IMR-90 (cell line): ENCODE results near the gene INPP5F. TPM values are rescaled to one million over a fixed set of nuclear protein-coding genes. Genes with fewer than 3 reads are reported as not detected.
"Not testable (repeated sequence)": the region's sequence is repeated elsewhere in the genome, so short reads cannot be mapped to it uniquely, and the experiment has no call there.

ENCODE experiments used
- ATAC-seq: fragments of 200-7000 bp; cut with Tn5 transposase; 2 replicates; pipeline ENCODE4 v1.9.1; 2020; ENCODE audit warnings: low read depth, mild to moderate bottlenecking, moderate library complexity
- BruUV-seq: library from RNA; stranded (reverse); fragments of 400-500 nt; replicated peaks from 2 replicates; lab custom pipeline; 2021; lab: Mats Ljungman, UMichigan
- CTCF ChIA-PET: fragments of 300-600 bp; formaldehyde crosslinking; extraction: SDS; loops from one replicate; lab custom pipeline; 2021; ENCODE audit warnings: antibody characterized with exemption; lab: Yijun Ruan, JAX
- POLR2A ChIA-PET: fragments of 300-600 bp; sonication (Branson Sonifier 250); formaldehyde crosslinking; loops from one replicate; lab custom pipeline; 2022; ENCODE audit warnings: antibody characterized with exemption; ENCODE audit not compliant: unreplicated experiment; lab: Charles Lee
- DNase-seq: peaks from one replicate; pipeline ENCODE4 v3.0.0; 2013
- H2AFZ ChIP-seq: replicated peaks from 2 replicates; pipeline ENCODE3; 2013; ENCODE audit warnings: low read length, mild to moderate bottlenecking; ENCODE audit not compliant: poor library complexity
- H2AK5ac ChIP-seq: 2 replicates; pipeline ENCODE4 v1.6.1; 2013; ENCODE audit warnings: low read depth, low read length, inconsistent platforms
- H2AK9ac ChIP-seq: replicated peaks from 2 replicates; pipeline ENCODE3; 2013; ENCODE audit warnings: mild to moderate bottlenecking, low read depth, low read length, moderate library complexity; ENCODE audit not compliant: poor library complexity
- H2BK120ac ChIP-seq: 2 replicates; pipeline ENCODE4 v1.6.1; 2013; ENCODE audit warnings: low read depth, low read length, inconsistent platforms
- H2BK15ac ChIP-seq: 3 replicates; pipeline ENCODE4 v1.6.1; 2013; ENCODE audit warnings: low read depth, low read length, inconsistent platforms
- H2BK20ac ChIP-seq: 2 replicates; pipeline ENCODE4 v1.6.1; 2013; ENCODE audit warnings: low read depth, mild to moderate bottlenecking, inconsistent platforms, low read length, moderate library complexity
- H2BK5ac ChIP-seq: 2 replicates; pipeline ENCODE4 v1.6.1; 2013; ENCODE audit warnings: mild to moderate bottlenecking, low read depth, low read length, inconsistent platforms; ENCODE audit not compliant: poor library complexity, severe bottlenecking
- H3K14ac ChIP-seq: replicated peaks from 2 replicates; pipeline ENCODE4 v1.6.1; 2013; ENCODE audit warnings: low read depth, low read length, inconsistent platforms
- H3K18ac ChIP-seq: 2 replicates; pipeline ENCODE4 v1.6.1; 2013; ENCODE audit warnings: low read depth, low read length, control low read depth
- H3K23ac ChIP-seq: 2 replicates; pipeline ENCODE4 v1.6.1; 2013; ENCODE audit warnings: low read depth, low read length, inconsistent platforms
- H3K27ac ChIP-seq: 2 replicates; pipeline ENCODE4 v1.5.1; 2013; ENCODE audit warnings: mild to moderate bottlenecking, control low read depth, low read length; ENCODE audit not compliant: insufficient read depth
- H3K27me3 ChIP-seq: 2 replicates; pipeline ENCODE4 v1.6.1; 2013; ENCODE audit warnings: low read length; ENCODE audit not compliant: control insufficient read depth, insufficient read depth
- H3K36me3 ChIP-seq: 2 replicates; pipeline ENCODE4 v1.6.1; 2013; ENCODE audit warnings: low read length, mixed read lengths; ENCODE audit not compliant: control insufficient read depth, insufficient read depth
- H3K4ac ChIP-seq: 2 replicates; pipeline ENCODE4 v1.6.1; 2013; ENCODE audit warnings: low read depth, low read length, inconsistent platforms
- H3K4me1 ChIP-seq: 2 replicates; pipeline ENCODE4 v1.6.1; 2013; ENCODE audit warnings: low read length, mixed read lengths; ENCODE audit not compliant: control insufficient read depth, insufficient read depth
- H3K4me2 ChIP-seq: 2 replicates; pipeline ENCODE4 v1.6.1; 2013; ENCODE audit warnings: low read depth, mild to moderate bottlenecking, control low read depth, low read length, moderate library complexity
- H3K4me3 ChIP-seq: 2 replicates; pipeline ENCODE4 v1.5.1; 2013; ENCODE audit warnings: low read depth, mild to moderate bottlenecking, control low read depth, low read length, moderate library complexity; ENCODE audit not compliant: insufficient read depth
- H3K56ac ChIP-seq: 2 replicates; pipeline ENCODE4 v1.6.1; 2013; ENCODE audit warnings: low read length, inconsistent platforms; ENCODE audit not compliant: insufficient read depth; ENCODE audit errors: extremely low read depth
- H3K79me1 ChIP-seq, 2 experiments: 2 replicates each; pipeline ENCODE4 v1.6.1; 2013; ENCODE audit warnings: low read length in 2 of 2, inconsistent platforms in 1 of 2, low read depth in 1 of 2
- H3K9ac ChIP-seq: 2 replicates; pipeline ENCODE4 v1.6.1; 2013; ENCODE audit warnings: low read depth, low read length, control low read depth
- H3K9me1 ChIP-seq: 2 replicates; pipeline ENCODE4 v1.6.1; 2013; ENCODE audit warnings: low read length, inconsistent platforms; ENCODE audit not compliant: insufficient read depth
- H3K9me3 ChIP-seq: 2 replicates; pipeline ENCODE4 v1.6.1; 2013; ENCODE audit warnings: low read length; ENCODE audit not compliant: control insufficient read depth, insufficient read depth
- H4K20me1 ChIP-seq: 2 replicates; pipeline ENCODE4 v1.6.1; 2013; ENCODE audit warnings: low read length, inconsistent platforms; ENCODE audit not compliant: insufficient read depth
- H4K5ac ChIP-seq: 2 replicates; pipeline ENCODE4 v1.6.1; 2013; ENCODE audit warnings: mild to moderate bottlenecking, low read depth, low read length, control low read depth
- H4K8ac ChIP-seq, 2 experiments: 2 replicates each; pipeline ENCODE4 v1.6.1; 2013; ENCODE audit warnings: low read depth in 2 of 2, low read length in 2 of 2, control low read depth in 1 of 2, inconsistent platforms in 1 of 2
- H4K91ac ChIP-seq: 2 replicates; pipeline ENCODE4 v1.6.1; 2013; ENCODE audit warnings: low read depth, low read length, inconsistent platforms; ENCODE audit not compliant: insufficient read depth
- BHLHE40 ChIP-seq: fragments of 150-350 bp; IDR thresholded peaks from 2 replicates; pipeline ENCODE4 v1.6.1; 2016; ENCODE audit warnings: mild to moderate bottlenecking, low read depth, low read length
- CEBPB ChIP-seq: IDR thresholded peaks from 2 replicates; pipeline ENCODE4 v1.6.1; 2012; ENCODE audit warnings: low read depth, low read length, improper control_type of control experiment
- MAZ ChIP-seq: IDR thresholded peaks from 2 replicates; pipeline ENCODE4 v1.6.1; 2012; ENCODE audit warnings: low read depth, mild to moderate bottlenecking, low read length, improper control_type of control experiment, moderate library complexity, borderline replicate concordance
- RCOR1 ChIP-seq: IDR thresholded peaks from 2 replicates; pipeline ENCODE4 v1.6.1; 2012; ENCODE audit warnings: mild to moderate bottlenecking, low read length, improper control_type of control experiment; ENCODE audit not compliant: insufficient replicate concordance
- WGBS, 2 experiments: methylation state at CpG; one replicate each; pipeline versions ENCODE4 v1.1.5 to v1.1.7; 2013; ENCODE audit warnings: missing lambda C conversion rate in 2 of 2; ENCODE audit not compliant: insufficient read length in 1 of 2; ENCODE audit errors: extremely low coverage in 2 of 2; 5-methylcytosine and 5-hydroxymethylcytosine counted together
- dilution Hi-C: fragments of 300-500 bp; cut with HindIII; formaldehyde crosslinking; loops from one replicate; pipeline ENCODE4 v1.14.3; 2018; ENCODE audit warnings: low sequenced_read_pairs; ENCODE audit not compliant: unreplicated experiment
- in situ Hi-C: fragments of 300-500 bp; cut with MboI; formaldehyde crosslinking; loops from 3 replicates; pipeline ENCODE4 v1.14.3; 2019; ENCODE audit warnings: low sequenced_read_pairs, inconsistent platforms, mixed read lengths
- intact Hi-C: fragments of 100-400 bp; cut with micrococcal nuclease; formaldehyde crosslinking; loops from 2 replicates; pipeline ENCODE4 v1.10.0; 2022
- polyA plus RNA-seq, 3 experiments: library from polyadenylated mRNA; depleted of rRNA; stranded (reverse); fragments of >200 nt; gene quantifications; 2 replicates each; pipeline ENCODE4 v1.2.3, GENCODE V29; 2012; ENCODE audit warnings: low replicate concordance in 1 of 3
- total RNA-seq: library from RNA; depleted of rRNA; stranded (reverse); fragments of >200 nt; gene quantifications from 2 replicates; pipeline ENCODE4 v1.2.3, GENCODE V29; 2012

The INPP5F gene
- total and polyA plus RNA-seq, 2 of the 4 experiments (the other 2 are of a cell fraction), result 19.0 to 29.6 TPM

DNA sequence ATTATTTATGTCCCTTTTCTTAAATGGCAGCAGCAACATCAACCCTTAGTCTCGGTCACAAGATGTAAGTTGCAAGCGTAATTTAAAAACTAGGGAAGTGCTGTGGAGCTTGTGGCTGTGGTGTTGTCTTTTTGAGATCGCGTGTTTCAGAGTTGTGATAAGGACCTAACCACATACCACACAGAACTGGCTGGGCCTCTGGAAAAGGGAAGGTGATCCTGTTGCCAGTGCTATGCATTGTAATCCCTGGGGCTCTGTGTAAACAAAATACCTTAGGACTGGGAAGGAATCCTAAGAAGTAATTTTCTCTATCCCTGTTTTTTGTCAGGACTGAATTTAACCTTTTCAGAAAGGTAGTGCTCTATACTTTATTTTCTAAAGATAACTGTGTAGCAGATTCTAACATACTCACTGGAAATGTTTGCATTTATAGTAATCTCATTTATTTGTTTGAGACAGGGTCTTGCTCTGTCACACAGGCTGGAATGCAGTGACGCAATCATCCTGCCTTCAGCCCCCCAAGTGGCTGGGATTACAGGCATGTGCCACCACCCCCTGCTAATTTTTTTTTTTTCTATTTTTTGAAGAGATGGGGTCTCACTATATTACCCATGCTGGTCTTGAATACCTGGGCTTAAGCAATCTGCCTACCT, 60.4 kb downstream of the INPP5F start:
- Histone ChIP-seq H3K4me1 (peaks cover 4% of the 10 kb centered on the region; the same call in 1 of the 2 replicates), H2AFZ (no peak overlapping the region), H4K8ac (0 out of 4 replicates have a peak overlapping the region, but pooled peaks of 1 of the 2 experiments have one; percentile 11), H3K27ac (no peak overlapping the region), H3K9ac (no peak overlapping the region), H2BK120ac (peak overlapping the region; percentile 20; the same call in 1 of the 2 replicates), H3K23ac (no peak overlapping the region), H3K14ac (no peak overlapping the region), H3K4ac (0 out of 2 replicates have a peak overlapping the region, but pooled peaks have one; percentile 5), H2AK9ac (no peak overlapping the region), H2BK5ac (no peak overlapping the region), H3K9me1 (0 out of 2 replicates have a peak, but pooled peaks cover 4% of the 10 kb centered on the region), H3K18ac (no peak overlapping the region; the same call in 1 of the 2 replicates), H3K4me2 (peak overlapping the region; percentile 3), H4K91ac (no peak overlapping the region; the same call in 1 of the 2 replicates), H4K20me1 (no peaks in the 10 kb centered on the region), H2AK5ac (no peak overlapping the region), H3K36me3 (no peaks in the 10 kb centered on the region), H2BK20ac (no peak overlapping the region; the same call in 1 of the 2 replicates), H3K79me1 (peaks cover 3% of the 10 kb centered on the region in 2 experiments; a peak in 2 of 4 replicates), H4K5ac (no peak overlapping the region), H3K4me3 (no peak overlapping the region), H2BK15ac (no peak overlapping the region), H3K27me3 (no peaks in the 10 kb centered on the region), H3K56ac (no peak overlapping the region), H3K9me3 (no peaks in the 10 kb centered on the region)
- TF ChIP-seq MAZ (no peak), BHLHE40 (peak; percentile 48; the same call in 1 of the 2 replicates), CEBPB (peak; percentile 80), RCOR1 (no peak)
- DNase-seq (peak; percentile 78), ATAC-seq (peak; percentile 89)
- no TSS peak for BruUV-seq
- dilution Hi-C loops, result no loop called here
- ChIA-PET CTCF (no interaction called here), POLR2A (no interaction called here)
- WGBS, 2 experiments, result no CpG with 5 or more reads among the region's 5 CpGs
- in situ Hi-C loops, result no loop called here
- intact Hi-C loops, result no loop called here

DNA sequence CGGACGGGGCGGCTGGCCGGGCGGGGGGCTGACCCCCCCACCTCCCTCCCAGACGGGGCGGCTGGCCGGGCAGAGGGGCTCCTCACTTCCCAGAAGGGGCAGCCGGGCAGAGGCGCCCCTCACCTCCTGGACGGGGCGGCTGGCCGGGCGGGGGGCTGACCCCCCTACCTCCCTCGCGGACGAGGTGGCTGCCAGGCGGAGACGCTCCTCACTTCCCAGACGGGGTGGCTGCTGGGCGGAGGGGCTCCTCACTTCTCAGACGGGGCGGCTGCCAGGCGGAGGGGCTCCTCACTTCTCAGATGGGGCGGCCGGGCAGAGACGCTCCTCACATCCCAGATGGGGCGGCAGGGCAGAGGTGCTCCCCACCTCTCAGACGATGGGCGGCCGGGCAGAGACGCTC, 69.3 kb downstream of the INPP5F start:
- H3K18ac ChIP-seq, H4K20me1 ChIP-seq, H2AK5ac ChIP-seq, in situ Hi-C loops, intact Hi-C loops, H4K5ac ChIP-seq, H3K56ac ChIP-seq, H3K27ac ChIP-seq, H3K9me3 ChIP-seq, H2BK5ac ChIP-seq, H3K4me3 ChIP-seq, H4K8ac ChIP-seq, H2AFZ ChIP-seq, H4K91ac ChIP-seq, dilution Hi-C loops, CTCF ChIA-PET, H2BK120ac ChIP-seq, H3K27me3 ChIP-seq, ATAC-seq, POLR2A ChIA-PET, H3K79me1 ChIP-seq, H2BK15ac ChIP-seq, H3K14ac ChIP-seq, H3K4ac ChIP-seq, H3K9me1 ChIP-seq, H3K23ac ChIP-seq, H3K9ac ChIP-seq, BruUV-seq, DNase-seq, H3K4me2 ChIP-seq, H3K4me1 ChIP-seq, H2AK9ac ChIP-seq, H2BK20ac ChIP-seq, H3K36me3 ChIP-seq: not testable (repeated sequence)
- no CpG with 5 or more reads among the region's 32 CpGs for WGBS, 2 experiments
